DOHH2 (cell line): ENCODE measurements around the gene HOXC11.

Experiments
- CTCF ChIP-seq: fragments of 200-600 bp; sonication (generic); IDR thresholded peaks from one replicate; pipeline ENCODE4 v1.5.1; 2014; ENCODE audit warnings: antibody characterized with exemption, mild to moderate bottlenecking, low read depth, low read length; ENCODE audit not compliant: poor library complexity, severe bottlenecking
- EZH2phosphoT487 ChIP-seq: fragments of 200-600 bp; sonication (generic); IDR thresholded peaks from 2 replicates; pipeline ENCODE4 v1.6.1; 2017; ENCODE audit warnings: borderline replicate concordance, mild to moderate bottlenecking, antibody characterized with exemption, low read length, moderate library complexity, mixed read lengths

- no peak for TF ChIP-seq EZH2phosphoT487
- no peak for TF ChIP-seq CTCF
Observed at GRCh38 chr12:53976823-53977595, 4.1 kb downstream of the HOXC11 start.
